SH-SY5Y (cell line): ENCODE data around the gene VWA3B.

ENCODE experiments used
- GATA2 ChIP-seq: IDR thresholded peaks from 2 replicates; pipeline ENCODE4 v1.6.1; 2011; ENCODE audit warnings: mild to moderate bottlenecking, low read depth, low read length
- GATA3 ChIP-seq: IDR thresholded peaks from 2 replicates; pipeline ENCODE4 v1.6.1; 2011; ENCODE audit warnings: low read depth, mild to moderate bottlenecking, low read length, moderate library complexity

DNA sequence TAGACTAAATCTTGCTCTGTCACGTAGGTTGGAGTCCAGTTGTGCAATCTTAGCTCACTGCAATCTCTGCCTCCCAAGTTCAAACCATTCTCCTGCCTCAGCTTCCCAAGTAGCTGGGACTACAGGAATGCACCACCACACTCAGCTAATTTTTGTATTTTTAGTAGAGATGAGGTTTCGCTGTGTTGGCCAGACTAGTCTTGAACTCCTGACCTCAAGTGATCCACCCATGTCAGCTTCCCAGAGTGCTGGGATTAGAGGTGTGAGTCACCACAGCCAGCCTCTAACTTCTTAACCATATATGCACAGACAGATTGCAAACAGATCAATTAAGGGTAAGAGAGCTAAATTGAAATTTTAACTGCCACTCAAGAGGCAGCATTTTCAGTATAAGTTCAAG is 237.2 kb downstream of the VWA3B start:
- TF ChIP-seq GATA3 (no peak), GATA2 (no peak)
